IMR-90 (cell line): ENCODE data around the gene FRMD4B.

Experiments
- CEBPB ChIP-seq: IDR thresholded peaks from 2 replicates; pipeline ENCODE4 v1.6.1; 2012; ENCODE audit warnings: low read depth, low read length, improper control_type of control experiment
- ELK1 ChIP-seq: fragments of 150-350 bp; IDR thresholded peaks from 2 replicates; pipeline ENCODE4 v1.6.1; 2016; ENCODE audit warnings: low read depth, mild to moderate bottlenecking, low read length, moderate library complexity, borderline replicate concordance
- FOS ChIP-seq: fragments of 150-350 bp; IDR thresholded peaks from 2 replicates; pipeline ENCODE4 v1.6.1; 2016; ENCODE audit warnings: low read depth, low read length
- MAFK ChIP-seq: IDR thresholded peaks from 2 replicates; pipeline ENCODE4 v1.6.1; 2012; ENCODE audit warnings: low read depth, low read length, improper control_type of control experiment
- POLR2A ChIP-seq: IDR thresholded peaks from 2 replicates; pipeline ENCODE4 v1.6.1; 2012; ENCODE audit warnings: mild to moderate bottlenecking, low read depth, low read length
- RAD21 ChIP-seq: IDR thresholded peaks from 2 replicates; pipeline ENCODE4 v1.6.1; 2012; ENCODE audit warnings: low read length, improper control_type of control experiment
- RCOR1 ChIP-seq: IDR thresholded peaks from 2 replicates; pipeline ENCODE4 v1.6.1; 2012; ENCODE audit warnings: mild to moderate bottlenecking, low read length, improper control_type of control experiment; ENCODE audit not compliant: insufficient replicate concordance
- RFX5 ChIP-seq: IDR thresholded peaks from 2 replicates; pipeline ENCODE4 v1.8.0; 2012; ENCODE audit warnings: low read depth, mild to moderate bottlenecking, low read length, moderate library complexity
- SMC3 ChIP-seq: fragments of 150-350 bp; IDR thresholded peaks from 2 replicates; pipeline ENCODE4 v1.6.1; 2016; ENCODE audit warnings: low read depth, mild to moderate bottlenecking, antibody characterized with exemption, low read length, moderate library complexity
- TF ChIP-seq, protein P1 (sequence below): conservative IDR thresholded peaks from 2 replicates; pipeline ENCODE4 v1.5.1; 2012; ENCODE audit warnings: mild to moderate bottlenecking, low read depth, low read length, improper control_type of control experiment

DNA sequence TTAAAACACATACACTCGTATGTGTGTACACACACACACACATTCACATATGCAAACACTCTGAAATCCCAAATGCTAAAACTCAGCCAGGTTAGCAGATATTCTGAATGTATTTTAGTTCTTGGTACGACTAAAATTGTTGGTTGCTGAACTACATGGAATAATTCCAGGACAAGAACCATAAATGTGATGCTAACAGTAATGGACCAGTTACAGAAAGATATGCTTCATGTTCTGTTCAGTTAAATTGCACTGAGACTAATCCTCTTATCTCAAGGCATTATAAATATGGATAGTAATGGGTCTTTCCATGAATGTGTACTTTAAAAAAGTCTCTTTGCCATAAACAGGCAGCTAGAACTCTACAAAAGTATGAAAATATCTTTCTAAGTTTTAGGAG is 113.3 kb downstream of the FRMD4B start:
- TF ChIP-seq RAD21 (no peak), CEBPB (no peak), RCOR1 (no peak), POLR2A (no peak), ELK1 (no peak), RFX5 (no peak), MAFK (no peak), SMC3 (no peak), FOS (no peak)
- TF ChIP-seq, protein P1, sequence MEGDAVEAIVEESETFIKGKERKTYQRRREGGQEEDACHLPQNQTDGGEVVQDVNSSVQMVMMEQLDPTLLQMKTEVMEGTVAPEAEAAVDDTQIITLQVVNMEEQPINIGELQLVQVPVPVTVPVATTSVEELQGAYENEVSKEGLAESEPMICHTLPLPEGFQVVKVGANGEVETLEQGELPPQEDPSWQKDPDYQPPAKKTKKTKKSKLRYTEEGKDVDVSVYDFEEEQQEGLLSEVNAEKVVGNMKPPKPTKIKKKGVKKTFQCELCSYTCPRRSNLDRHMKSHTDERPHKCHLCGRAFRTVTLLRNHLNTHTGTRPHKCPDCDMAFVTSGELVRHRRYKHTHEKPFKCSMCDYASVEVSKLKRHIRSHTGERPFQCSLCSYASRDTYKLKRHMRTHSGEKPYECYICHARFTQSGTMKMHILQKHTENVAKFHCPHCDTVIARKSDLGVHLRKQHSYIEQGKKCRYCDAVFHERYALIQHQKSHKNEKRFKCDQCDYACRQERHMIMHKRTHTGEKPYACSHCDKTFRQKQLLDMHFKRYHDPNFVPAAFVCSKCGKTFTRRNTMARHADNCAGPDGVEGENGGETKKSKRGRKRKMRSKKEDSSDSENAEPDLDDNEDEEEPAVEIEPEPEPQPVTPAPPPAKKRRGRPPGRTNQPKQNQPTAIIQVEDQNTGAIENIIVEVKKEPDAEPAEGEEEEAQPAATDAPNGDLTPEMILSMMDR, result no peak
